Ovary (tissue), 9 donors: Measurements from ENCODE around the gene DENND2A. TPM values are rescaled to one million over a fixed set of nuclear protein-coding genes. Genes with fewer than 3 reads are reported as not detected.

Source experiments
- DNase-seq, 5 donors: peaks; one replicate each; pipeline ENCODE4 v3.0.0-alpha.2; 2019 to 2020
- H3K27ac ChIP-seq, 2 donors: fragments of 200-600 bp; one replicate each; pipeline versions ENCODE4 v1.5.1 to v1.8.0; 2019 to 2022
- H3K27me3 ChIP-seq: fragments of 200-600 bp; one replicate; pipeline ENCODE4 v1.8.0; 2022
- H3K36me3 ChIP-seq: fragments of 200-600 bp; sonication (generic); one replicate; pipeline ENCODE4 v1.5.1; 2019
- H3K4me1 ChIP-seq: one replicate; pipeline ENCODE4 v1.8.1; 2013; ENCODE audit warnings: mild to moderate bottlenecking, moderate library complexity; ENCODE audit not compliant: insufficient read depth
- H3K4me3 ChIP-seq: fragments of 200-600 bp; sonication (generic); one replicate; pipeline ENCODE4 v1.5.1; 2017
- H3K9me3 ChIP-seq, 2 donors: fragments of 200-600 bp in 1 of 2; sonication (generic) in 1 of 2; one replicate each; pipeline versions ENCODE4 v1.5.1 to v1.8.1; 2013 to 2019; ENCODE audit warnings: mild to moderate bottlenecking in 1 of 2, moderate library complexity in 1 of 2
- CTCF ChIP-seq, 3 donors: fragments of 450-650 bp in 2 of 3; fragments of 200-600 bp in 1 of 3; IDR thresholded peaks; one replicate each; pipeline versions ENCODE4 v1.5.1 to v1.8.0; 2016 to 2022; ENCODE audit warnings: antibody characterized with exemption in 3 of 3, mild to moderate bottlenecking in 1 of 3
- EP300 ChIP-seq: sonication (generic); formaldehyde crosslinking; IDR thresholded peaks from one replicate; pipeline ENCODE4 v1.6.1; 2017; ENCODE audit warnings: antibody characterized with exemption
- POLR2A ChIP-seq: fragments of 450-650 bp; IDR thresholded peaks from one replicate; pipeline ENCODE4 v1.6.1; 2017; ENCODE audit warnings: antibody characterized with exemption, mild to moderate bottlenecking, moderate library complexity
- WGBS, 3 donors: extraction: QIAGEN DNeasy Blood & Tissue Kit in 1 of 3; methylation state at CpG; one replicate each; pipeline versions ENCODE4 v1.1.5 to v1.1.7; 2013 to 2017; 5-methylcytosine and 5-hydroxymethylcytosine counted together
- intact Hi-C, 4 donors: fragments of 100-400 bp; cut with DNase I; formaldehyde crosslinking; loops; one replicate each; pipeline versions ENCODE4 v1.11.0 to v1.15.1; 2022 to 2023
- polyA plus RNA-seq, 2 donors: library from polyadenylated mRNA; stranded (reverse); fragments of 200-250 nt in 1 of 2; fragments of 350-450 nt in 1 of 2; fragmentation: Illumina TruSeq in 1 of 2; extraction: RNeasy Lipid Tissue Mini Kit (QIAGEN cat#74804) in 1 of 2; gene quantifications; one replicate each; pipeline ENCODE4 v1.2.3, GENCODE V29; 2013 to 2014
- total RNA-seq, 7 donors: library from RNA; depleted of rRNA in 2 of 7; stranded (reverse); fragments of >200 nt in 2 of 7; fragmentation: NEBNext Ultra II Directional in 3 of 7; extraction: Animal tissue kit (Norgen Biotek cat#: 25700) in 3 of 7; gene quantifications; one replicate each; pipeline versions ENCODE4 v1.1.0 to v1.2.4, GENCODE V29; 2016 to 2023
- donor health status: DM: no; HTN: no; CAD: no; lungs with moderate emphysema.
- donor health status: DM: no; HTN: no; CAD: no.
- donor health status: Bipolar disorder and iron deficiency.
- donor health status: DM: yes; HTN: yes; CAD: no.
- donor health status: DM: no; HTN: no; CAD: no.
- donor health status: DM: yes; HTN: yes; CAD: no.

The DENND2A gene
- total and polyA plus RNA-seq, 9 donors: 9.8 to 61.8 (median 36.1) TPM

- 82 to 92% (median 89%) methylated on average over 7 of the region's 7 CpGs for WGBS, 3 donors
- no peak for DNase-seq
- no peak overlapping the region for H3K4me3 ChIP-seq
- no peaks in the 10 kb centered on the region for H3K4me1 ChIP-seq
- no peak overlapping the region for H3K27ac ChIP-seq
- H3K36me3 ChIP-seq: no peaks in the 10 kb centered on the region
- no peaks in the 10 kb centered on the region for H3K27me3 ChIP-seq
- TF ChIP-seq POLR2A (no peak), CTCF (IDR thresholded peaks at IDR 0.05) (no peak), EP300 (no peak)
- no peaks in the 10 kb centered on the region for H3K9me3 ChIP-seq
- intact Hi-C loops: no loop called here
Measured at GRCh38 chr7:140680886-140681285, 40.3 kb upstream of the DENND2A start.

DNA sequence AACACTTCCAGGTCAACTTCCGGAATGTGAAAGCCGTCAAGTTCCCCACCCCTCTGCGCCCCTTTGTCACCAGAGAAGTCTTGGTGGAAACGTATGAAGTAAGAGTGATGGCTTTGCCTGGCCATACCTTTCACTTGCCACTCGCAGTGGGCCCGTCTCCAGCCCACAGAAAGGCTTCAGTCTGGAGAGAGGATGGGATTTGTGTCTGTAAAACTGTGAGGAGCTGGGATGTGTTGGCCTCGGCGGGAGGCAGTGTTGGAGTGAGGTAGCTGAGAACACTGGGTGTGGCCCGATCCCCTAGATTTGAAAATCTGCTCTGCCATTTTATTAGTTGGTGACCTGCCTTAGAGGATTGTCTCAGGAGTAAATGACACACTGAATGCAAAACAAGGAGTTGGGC is 38.6 kb upstream of the DENND2A start:
- WGBS, 3 donors: 90 to 92% (median 92%) methylated on average over 9 of the region's 9 CpGs
- DNase-seq: no peak

DNA sequence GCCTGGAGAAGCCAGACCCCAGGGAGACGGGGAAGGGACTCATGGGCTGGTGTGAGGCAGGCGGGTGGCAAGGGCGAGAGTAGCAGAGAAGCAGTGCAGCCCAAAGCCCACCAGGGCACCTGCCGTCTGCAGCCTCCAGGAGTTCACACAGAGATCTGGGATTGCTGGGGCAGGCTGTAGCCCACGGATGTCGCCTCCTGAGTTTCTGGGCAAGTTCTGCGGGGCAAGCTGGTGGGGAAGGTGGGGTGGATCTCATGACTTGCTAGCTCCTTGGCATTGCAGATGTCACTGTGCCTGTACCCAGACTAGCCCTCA is 38.2 kb upstream of the DENND2A start:
- H3K4me3 ChIP-seq: no peak overlapping the region
- no peaks in the 10 kb centered on the region for H3K27me3 ChIP-seq
- 91 to 95% (median 94%) methylated on average over 7 of the region's 7 CpGs for WGBS, 3 donors
- H3K4me1 ChIP-seq: no peaks in the 10 kb centered on the region
- intact Hi-C loops: no loop called here
- no peaks in the 10 kb centered on the region for H3K9me3 ChIP-seq
- TF ChIP-seq EP300 (no peak), POLR2A (no peak), CTCF (IDR thresholded peaks at IDR 0.05) (no peak)
- H3K27ac ChIP-seq: no peak overlapping the region
- DNase-seq: no peak
- H3K36me3 ChIP-seq: no peaks in the 10 kb centered on the region

More for the DNA sequence above, 38.6 kb upstream of the DENND2A start:
- no peaks in the 10 kb centered on the region for H3K36me3 ChIP-seq
- no peak overlapping the region for H3K27ac ChIP-seq
- no peak overlapping the region for H3K4me3 ChIP-seq
- no peaks in the 10 kb centered on the region for H3K4me1 ChIP-seq
- intact Hi-C loops: no loop called here
- H3K9me3 ChIP-seq: no peaks in the 10 kb centered on the region
- TF ChIP-seq EP300 (no peak), POLR2A (no peak), CTCF (IDR thresholded peaks at IDR 0.05) (no peak)
- H3K27me3 ChIP-seq: no peaks in the 10 kb centered on the region

DNA sequence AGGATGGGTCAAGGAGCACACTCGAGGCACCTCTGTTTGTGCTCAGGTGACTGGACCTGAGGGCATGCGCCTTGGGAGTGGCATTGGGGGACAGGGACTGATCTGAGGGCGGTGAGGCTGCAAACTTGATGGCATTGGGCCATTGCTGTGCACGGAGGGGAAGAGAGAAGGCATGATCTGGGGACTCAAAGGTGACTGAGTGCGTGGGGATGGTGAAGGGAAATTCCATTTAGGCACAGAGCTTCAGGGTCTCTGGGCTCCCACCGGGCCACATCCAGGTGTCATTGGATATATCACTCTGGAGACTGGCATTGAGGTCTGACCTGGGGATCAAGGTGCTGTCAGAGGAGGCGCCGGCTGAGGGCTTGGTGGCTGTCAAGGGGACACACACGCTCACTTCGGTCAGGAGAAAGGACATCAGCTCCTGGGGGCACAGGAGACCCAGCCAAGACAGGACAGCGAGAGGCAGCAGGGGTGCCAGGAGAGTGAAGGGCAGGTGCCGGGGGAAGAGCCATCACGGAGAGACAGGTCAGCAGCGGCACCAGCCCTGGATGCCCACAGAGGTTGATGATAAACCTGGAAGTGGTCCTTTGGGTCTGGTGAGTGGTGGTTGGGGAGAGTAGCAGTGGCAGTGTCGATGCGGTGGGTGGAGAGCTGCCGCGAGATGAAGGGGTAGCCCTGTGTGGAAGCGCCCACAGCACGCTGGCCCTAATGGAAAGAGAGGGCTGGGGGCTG is 37.6 kb upstream of the DENND2A start:
- TF ChIP-seq EP300 (no peak), POLR2A (no peak), CTCF (IDR thresholded peaks at IDR 0.05) (no peak)
- no peaks in the 10 kb centered on the region for H3K36me3 ChIP-seq
- no peaks in the 10 kb centered on the region for H3K4me1 ChIP-seq
- H3K27ac ChIP-seq: no peak overlapping the region
- no peak for DNase-seq
- H3K27me3 ChIP-seq: no peaks in the 10 kb centered on the region
- WGBS, 3 donors: 93 to 96% (median 95%) methylated on average over 20 of the region's 20 CpGs
- intact Hi-C loops: no loop called here
- no peak overlapping the region for H3K4me3 ChIP-seq
- H3K9me3 ChIP-seq: no peaks in the 10 kb centered on the region
